HL-60/S4 treated with phorbol 12-myristate 13-acetate at 8.2 ng/mL for 4 days and 3 days (cell line): ENCODE data around the gene EYA2.
"Not testable (repeated sequence)": the region's sequence is repeated elsewhere in the genome, so short reads cannot be mapped to it uniquely, and the experiment has no call there.

ENCODE experiments used
- in situ Hi-C: fragments of 300-500 bp; cut with MboI; formaldehyde crosslinking; loops from 2 replicates; pipeline ENCODE4 v1.15.0; 2022; ENCODE audit warnings: low sequenced_read_pairs

EYA2 gene

GRCh38 chr20:46894971-46895905, 595 bp downstream of the EYA2 start:
- in situ Hi-C loops: no loop called here

DNA sequence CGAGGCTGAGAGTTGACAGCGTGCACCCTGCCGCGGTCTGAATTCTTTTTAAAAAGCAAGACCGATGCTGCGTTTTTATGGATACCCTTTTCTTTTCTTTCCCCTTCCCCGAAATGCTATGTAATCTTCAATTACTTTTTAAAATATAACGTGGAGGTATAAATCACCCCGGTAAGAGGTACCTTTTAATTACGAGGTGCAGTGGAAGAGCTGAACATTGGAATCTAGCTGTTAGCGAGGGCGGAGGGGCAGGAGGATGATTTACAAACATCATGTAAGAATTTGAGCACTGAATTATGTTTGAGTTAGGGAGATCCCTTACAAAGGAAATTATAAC, 1.2 kb downstream of the EYA2 start:
- in situ Hi-C loops: no loop called here

DNA sequence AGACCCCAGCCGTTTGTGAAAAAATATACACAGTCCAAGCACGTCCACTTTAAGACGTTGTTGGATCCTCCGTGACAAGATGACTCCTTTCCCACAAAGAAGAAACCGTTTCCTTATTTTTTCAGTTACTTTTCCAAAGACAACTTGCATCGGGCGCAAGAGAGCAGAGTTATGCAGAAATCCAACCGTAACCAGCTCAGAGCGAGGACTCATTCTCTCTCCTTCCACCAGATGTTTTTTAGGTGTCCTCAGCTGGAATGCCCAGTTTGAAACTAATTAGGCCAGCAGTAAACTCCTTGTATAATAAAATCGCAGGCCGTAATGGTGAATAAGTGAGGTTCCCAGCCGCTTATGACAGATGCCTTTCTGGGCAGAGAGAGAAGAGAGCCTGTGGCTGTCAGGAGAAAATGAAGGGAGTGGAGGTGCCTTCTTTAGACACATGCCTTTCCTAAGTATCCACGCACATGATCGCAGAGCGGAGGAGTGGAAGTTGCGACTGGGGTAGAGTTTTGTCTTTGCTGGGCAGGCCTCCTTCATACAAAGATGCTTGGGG, 2.8 kb downstream of the EYA2 start:
- in situ Hi-C loops: no loop called here

DNA sequence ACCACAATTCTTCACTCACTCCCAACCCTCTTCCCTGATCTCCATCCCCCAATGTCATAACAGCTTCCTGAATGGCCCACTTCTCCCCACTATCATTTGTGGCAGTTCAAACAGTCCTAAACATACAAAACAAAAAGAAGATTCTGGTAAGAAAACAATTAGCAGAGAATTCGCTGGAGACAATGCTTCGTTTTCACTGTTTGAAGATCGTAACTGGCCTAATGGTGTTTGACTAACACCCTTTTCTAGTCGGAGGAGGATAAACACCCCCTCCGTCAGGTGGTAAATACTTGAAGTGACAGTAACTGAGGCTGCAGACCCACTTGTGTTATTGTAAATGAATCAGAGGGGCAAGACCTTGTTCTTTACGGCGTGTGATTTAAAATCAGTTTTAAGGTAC, 3.8 kb downstream of the EYA2 start:
- in situ Hi-C loops: no loop called here

- in situ Hi-C loops: no loop called here
These were observed 5.0 kb downstream of the EYA2 start for GRCh38 chr20:46899621-46900020.

- in situ Hi-C loops: no loop called here
These were observed 5.4 kb downstream of the EYA2 start for GRCh38 chr20:46900086-46900485.

- in situ Hi-C loops: no loop called here
These were observed 6.2 kb downstream of the EYA2 start for GRCh38 chr20:46900826-46901225.

DNA sequence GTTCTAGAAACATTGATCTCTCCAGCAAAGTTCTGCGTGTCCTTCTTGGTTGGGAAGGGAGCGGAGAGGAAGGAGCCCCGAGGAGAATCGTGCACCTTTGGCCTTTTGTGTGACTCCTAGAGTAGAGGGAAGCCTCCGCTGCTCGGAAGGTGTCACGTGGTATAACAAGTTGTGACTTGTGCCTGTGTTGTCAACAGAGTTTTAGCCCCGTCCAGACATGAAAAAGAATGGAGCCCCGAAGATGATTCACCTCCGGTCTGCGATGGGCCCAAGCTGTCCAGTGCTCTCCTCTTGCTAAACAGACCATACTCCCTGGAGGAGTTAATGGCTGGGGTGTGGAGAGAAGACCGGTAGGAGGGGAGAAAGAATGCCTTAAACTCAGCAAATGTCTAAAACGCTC, 7.0 kb downstream of the EYA2 start:
- in situ Hi-C loops: no loop called here

DNA sequence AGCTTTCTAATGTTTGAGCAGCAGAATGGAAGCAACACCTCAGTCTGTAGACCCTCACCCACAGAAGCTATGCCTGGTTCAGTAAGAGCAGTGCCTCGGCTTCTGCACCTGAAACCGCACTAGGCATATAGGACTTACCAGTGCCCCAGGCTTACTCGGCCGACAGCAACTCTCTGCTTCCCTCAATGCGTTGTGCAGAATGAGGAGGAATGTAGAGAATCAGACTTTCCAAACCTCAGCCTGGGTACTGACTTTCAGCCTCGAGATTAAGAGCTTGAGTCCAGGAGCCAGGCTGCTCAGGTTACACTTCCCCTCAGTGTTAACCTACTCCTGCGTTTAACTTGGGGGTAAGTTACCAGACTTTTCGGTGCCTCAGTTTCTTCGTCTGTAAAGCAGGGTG, 8.6 kb downstream of the EYA2 start:
- in situ Hi-C loops: no loop called here

DNA sequence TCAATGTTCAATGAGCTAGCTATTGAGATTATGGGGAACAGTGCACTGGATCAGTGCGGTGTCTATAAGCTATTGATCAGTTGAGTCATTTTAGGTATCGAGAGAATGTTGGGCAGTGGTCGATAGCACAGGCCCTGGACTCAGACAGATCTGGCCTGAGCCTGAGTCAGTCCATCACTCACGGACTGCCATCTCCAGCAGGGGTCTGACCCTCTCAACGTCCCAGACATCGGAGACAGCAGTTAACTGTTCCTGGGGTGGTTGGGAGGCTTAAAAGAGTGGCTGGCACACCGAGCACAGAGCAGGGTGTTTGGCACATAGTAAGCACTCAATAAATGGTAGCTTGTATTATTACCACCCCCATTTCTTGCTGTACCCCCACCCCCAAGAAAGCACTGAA, 9.3 kb downstream of the EYA2 start:
- in situ Hi-C loops: no loop called here

- in situ Hi-C loops: no loop called here
These were observed 10.9 kb downstream of the EYA2 start for GRCh38 chr20:46905364-46906125.

- in situ Hi-C loops: no loop called here
These were observed 18.8 kb downstream of the EYA2 start for GRCh38 chr20:46913329-46914044.

DNA sequence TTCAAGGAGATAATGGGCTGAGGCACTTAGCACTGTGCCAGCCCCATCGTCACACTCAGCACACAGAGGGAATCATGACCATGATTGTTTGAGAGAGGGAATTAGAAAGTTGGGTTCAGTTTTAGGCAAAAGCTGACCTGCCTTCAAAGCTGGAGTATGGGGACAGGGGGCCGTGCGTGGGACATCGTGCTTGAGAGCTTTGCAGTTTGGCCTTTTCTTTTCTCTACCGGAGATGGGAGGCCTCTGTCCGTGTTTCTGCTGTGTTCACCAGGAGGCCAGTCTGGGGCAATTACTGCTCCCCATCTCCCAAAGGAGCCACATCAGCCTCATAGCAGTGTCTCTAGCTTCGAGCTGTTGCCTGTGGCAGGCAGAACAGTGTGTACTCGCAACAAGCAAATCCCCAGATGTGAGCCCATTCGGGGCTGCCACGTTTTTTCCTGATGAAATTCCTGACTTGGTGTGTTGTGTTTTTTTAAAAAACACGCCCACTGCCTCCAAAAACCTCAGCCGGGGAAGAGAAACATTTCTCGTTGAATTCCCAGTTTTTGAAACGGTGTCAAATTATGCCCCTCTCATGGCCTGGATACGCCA, 20.2 kb downstream of the EYA2 start:
- in situ Hi-C loops: no loop called here

- in situ Hi-C loops: no loop called here
These were observed 21.1 kb downstream of the EYA2 start for GRCh38 chr20:46915575-46916257.

DNA sequence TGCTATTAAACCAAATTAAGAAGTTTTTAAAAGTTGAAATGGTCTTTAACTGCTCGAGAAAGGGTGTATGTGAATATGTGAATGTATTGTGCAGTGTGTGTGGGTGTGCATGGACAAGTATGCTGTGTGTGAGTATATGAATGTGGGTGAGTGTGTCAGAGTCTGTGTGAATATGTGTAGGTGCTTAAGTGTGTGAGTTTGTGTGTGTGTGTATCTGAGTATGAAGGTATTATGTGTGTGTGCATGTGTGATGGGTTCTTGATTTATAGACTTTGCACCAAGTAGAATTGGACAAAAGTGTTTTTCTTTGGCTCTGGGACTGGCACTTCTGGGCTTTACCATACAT, 21.6 kb downstream of the EYA2 start:
- in situ Hi-C loops: no loop called here

GRCh38 chr20:46917155-46917554, 22.5 kb downstream of the EYA2 start:
- in situ Hi-C loops: no loop called here

DNA sequence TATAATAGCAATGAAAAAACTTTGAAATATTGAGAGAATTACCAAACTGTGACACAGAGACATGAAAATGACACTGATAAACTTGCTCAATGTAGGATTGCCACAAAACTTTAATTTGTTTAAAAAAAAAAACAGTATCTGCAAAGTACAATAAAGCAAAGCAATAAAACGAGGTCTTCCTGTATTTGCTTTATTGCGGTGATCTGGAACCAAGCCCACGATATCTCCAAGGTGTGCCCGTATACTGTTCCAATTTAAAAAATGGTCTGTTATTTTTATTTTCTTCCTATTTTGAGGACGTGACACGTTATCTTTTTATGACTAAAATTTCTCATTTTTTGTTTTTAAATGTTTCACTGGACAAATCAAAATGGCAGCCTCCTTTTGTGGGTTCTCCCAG, 25.5 kb downstream of the EYA2 start:
- in situ Hi-C loops: no loop called here

GRCh38 chr20:46922841-46923240, 28.2 kb downstream of the EYA2 start:
- in situ Hi-C loops: not testable (repeated sequence)

GRCh38 chr20:46923550-46923949, 28.9 kb downstream of the EYA2 start:
- in situ Hi-C loops: no loop called here

- in situ Hi-C loops: no loop called here
These were observed 34.0 kb downstream of the EYA2 start for GRCh38 chr20:46928580-46929132.
